ENCODE data around the gene OMP. TPM values are rescaled to one million over a fixed set of nuclear protein-coding genes. Genes with fewer than 3 reads are reported as not detected.

OMP gene
- total and polyA plus RNA-seq, 2 donors (not counting 1 experiment from before 2014, with no cell fraction given) = not detected

DNA sequence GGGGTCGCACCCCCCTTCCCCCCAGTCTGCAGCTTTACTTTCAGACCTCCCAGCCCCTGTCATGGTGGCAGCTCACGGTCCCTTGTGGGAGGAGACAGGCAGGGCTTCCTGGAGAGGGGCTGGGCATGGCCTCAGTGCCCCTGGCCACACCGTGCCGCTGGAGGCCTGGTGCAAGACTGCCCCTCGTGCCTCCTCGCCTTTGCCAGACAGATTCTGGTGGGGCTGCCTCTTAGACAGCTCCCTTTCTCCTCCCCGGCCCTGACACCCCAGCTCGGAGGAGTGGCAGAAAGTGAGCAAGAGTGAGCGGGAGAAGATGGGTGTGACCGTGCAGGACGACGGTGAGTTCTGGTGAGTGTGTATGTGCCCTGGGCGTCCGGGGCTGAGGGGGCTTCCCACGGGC is 13.3 kb downstream of the OMP start:
- DNase-seq = no peak
- no peaks in the 10 kb centered on the region for H3K4me1 Mint-ChIP-seq
- no peak overlapping the region for H3K4me2 ChIP-seq (replicated peaks; ENCODE audit: low read depth, low read length, poor library complexity, severe bottlenecking)
- intact Hi-C loops (cut with micrococcal nuclease) = no loop called here
- H3K9me3 Mint-ChIP-seq (ENCODE audit: insufficient read depth) = no peaks in the 10 kb centered on the region
- POLR2A ChIA-PET = no interaction called here
- H3K4me3 Mint-ChIP-seq = no peak overlapping the region
- ATAC-seq (ENCODE audit: low read depth) = no peak
- no peaks in the 10 kb centered on the region for H3K79me2 ChIP-seq (ENCODE audit: control insufficient read depth, insufficient read depth, low read length)
- 96% methylated on average over 13 of the region's 15 CpGs for WGBS (ENCODE audit: insufficient coverage)
- H3K36me3 ChIP-seq (replicated peaks in 1 of 2; ENCODE audit: control extremely low read depth in 1 of 2, control insufficient read depth in 1 of 2, extremely low read depth in 1 of 2, insufficient read depth in 2 of 2, low read length in 1 of 2) = no peaks in the 10 kb centered on the region
- H3K4me1 ChIP-seq (ENCODE audit: control insufficient read depth in 2 of 2, insufficient read depth in 2 of 2, low read length in 2 of 2) = no peaks in the 10 kb centered on the region
- no peak overlapping the region for H3K27ac ChIP-seq (ENCODE audit: low read length in 2 of 2)
- no peak overlapping the region for H3K27ac Mint-ChIP-seq
- no peak overlapping the region for H3K9ac ChIP-seq (ENCODE audit: low read length)
- H3K9me3 ChIP-seq (ENCODE audit: control extremely low read depth in 1 of 3, control insufficient read depth in 2 of 3, insufficient read depth in 1 of 3, low read length in 2 of 3) = no peaks in the 10 kb centered on the region
- no peaks in the 10 kb centered on the region for H4K20me1 ChIP-seq (ENCODE audit: control insufficient read depth, insufficient read depth, low read length, poor library complexity, severe bottlenecking)
- CTCF ChIA-PET = interaction anchor here (1.7 kb wide), 1 partner anchor 11 kb away, joined by 6 read pairs; no protein-coding TSS in a partner anchor
- no peak overlapping the region for H3K4me3 ChIP-seq (ENCODE audit: control extremely low read depth in 1 of 5, extremely low read depth in 1 of 5, insufficient read depth in 1 of 5, low read depth in 2 of 5, low read length in 4 of 5)
- no peaks in the 10 kb centered on the region for H3K27me3 Mint-ChIP-seq
- TF ChIP-seq, protein P1, sequence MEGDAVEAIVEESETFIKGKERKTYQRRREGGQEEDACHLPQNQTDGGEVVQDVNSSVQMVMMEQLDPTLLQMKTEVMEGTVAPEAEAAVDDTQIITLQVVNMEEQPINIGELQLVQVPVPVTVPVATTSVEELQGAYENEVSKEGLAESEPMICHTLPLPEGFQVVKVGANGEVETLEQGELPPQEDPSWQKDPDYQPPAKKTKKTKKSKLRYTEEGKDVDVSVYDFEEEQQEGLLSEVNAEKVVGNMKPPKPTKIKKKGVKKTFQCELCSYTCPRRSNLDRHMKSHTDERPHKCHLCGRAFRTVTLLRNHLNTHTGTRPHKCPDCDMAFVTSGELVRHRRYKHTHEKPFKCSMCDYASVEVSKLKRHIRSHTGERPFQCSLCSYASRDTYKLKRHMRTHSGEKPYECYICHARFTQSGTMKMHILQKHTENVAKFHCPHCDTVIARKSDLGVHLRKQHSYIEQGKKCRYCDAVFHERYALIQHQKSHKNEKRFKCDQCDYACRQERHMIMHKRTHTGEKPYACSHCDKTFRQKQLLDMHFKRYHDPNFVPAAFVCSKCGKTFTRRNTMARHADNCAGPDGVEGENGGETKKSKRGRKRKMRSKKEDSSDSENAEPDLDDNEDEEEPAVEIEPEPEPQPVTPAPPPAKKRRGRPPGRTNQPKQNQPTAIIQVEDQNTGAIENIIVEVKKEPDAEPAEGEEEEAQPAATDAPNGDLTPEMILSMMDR (IDR thresholded peaks at IDR 0.05) = no peak
- TF ChIP-seq EZH2 (IDR thresholded peaks at IDR 0.05; ENCODE audit: borderline replicate concordance, insufficient read depth, low read depth, low read length, poor library complexity, severe bottlenecking) = no peak
- no peak overlapping the region for H2AFZ ChIP-seq (ENCODE audit: insufficient read depth, low read depth, low read length, poor library complexity, severe bottlenecking)
- no peaks in the 10 kb centered on the region for H3K27me3 ChIP-seq (replicated peaks in 1 of 4; ENCODE audit: control extremely low read depth in 1 of 4, control insufficient read depth in 3 of 4, insufficient read depth in 4 of 4, low read length in 3 of 4)

DNA sequence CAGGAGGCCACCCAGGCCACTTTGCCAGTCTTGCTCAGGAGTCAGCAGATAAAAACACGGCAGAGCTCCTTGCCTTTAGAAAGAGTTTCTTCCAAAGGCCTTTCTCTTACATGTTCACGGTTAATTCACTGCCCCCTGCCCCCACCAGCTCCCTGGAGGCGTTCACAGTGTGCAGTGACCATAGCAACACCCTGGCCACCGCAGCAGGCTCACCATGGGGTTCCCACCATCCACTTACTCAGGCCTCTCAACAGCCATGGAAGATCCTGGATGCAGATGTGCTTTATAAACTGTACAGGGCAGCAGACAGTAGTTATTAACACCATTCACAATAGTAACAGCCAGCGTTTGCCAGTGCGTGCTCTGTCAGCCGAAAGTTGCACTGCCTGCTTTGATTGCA is 14.9 kb downstream of the OMP start:
- intact Hi-C loops (cut with micrococcal nuclease) = no loop called here
- H3K4me3 ChIP-seq (ENCODE audit: control extremely low read depth in 1 of 5, extremely low read depth in 1 of 5, insufficient read depth in 1 of 5, low read depth in 2 of 5, low read length in 4 of 5) = no peak overlapping the region

More for the DNA sequence above, 14.9 kb downstream of the OMP start:
- no peaks in the 10 kb centered on the region for H3K27me3 ChIP-seq (replicated peaks in 1 of 4; ENCODE audit: control extremely low read depth in 1 of 4, control insufficient read depth in 3 of 4, insufficient read depth in 4 of 4, low read length in 3 of 4)
- no peaks in the 10 kb centered on the region for H3K9me3 ChIP-seq (ENCODE audit: control extremely low read depth in 1 of 3, control insufficient read depth in 2 of 3, insufficient read depth in 1 of 3, low read length in 2 of 3)
- H3K9ac ChIP-seq (ENCODE audit: low read length) = no peak overlapping the region
- no peak for TF ChIP-seq EZH2 (IDR thresholded peaks at IDR 0.05; ENCODE audit: borderline replicate concordance, insufficient read depth, low read depth, low read length, poor library complexity, severe bottlenecking)
- TF ChIP-seq, protein P1 (IDR thresholded peaks at IDR 0.05) = no peak
- no peak overlapping the region for H2AFZ ChIP-seq (ENCODE audit: insufficient read depth, low read depth, low read length, poor library complexity, severe bottlenecking)
- ChIA-PET CTCF (interaction anchor here (1.4 kb wide), 1 partner anchor 9 kb away, joined by 5 read pairs; no protein-coding TSS in a partner anchor), POLR2A (no interaction called here)
- DNase-seq (no peak), ATAC-seq (ENCODE audit: low read depth) (no peak)
- no peak overlapping the region for H3K4me2 ChIP-seq (replicated peaks; ENCODE audit: low read depth, low read length, poor library complexity, severe bottlenecking)
- H3K79me2 ChIP-seq (ENCODE audit: control insufficient read depth, insufficient read depth, low read length) = no peaks in the 10 kb centered on the region
- H4K20me1 ChIP-seq (ENCODE audit: control insufficient read depth, insufficient read depth, low read length, poor library complexity, severe bottlenecking) = no peaks in the 10 kb centered on the region
- Mint-ChIP-seq H3K27me3 (no peaks in the 10 kb centered on the region), H3K9me3 (ENCODE audit: insufficient read depth) (no peaks in the 10 kb centered on the region), H3K27ac (no peak overlapping the region), H3K4me3 (no peak overlapping the region), H3K4me1 (no peaks in the 10 kb centered on the region)
- no peak overlapping the region for H3K27ac ChIP-seq (ENCODE audit: low read length in 2 of 2)
- no peaks in the 10 kb centered on the region for H3K36me3 ChIP-seq (replicated peaks in 1 of 2; ENCODE audit: control extremely low read depth in 1 of 2, control insufficient read depth in 1 of 2, extremely low read depth in 1 of 2, insufficient read depth in 2 of 2, low read length in 1 of 2)
- 95% methylated on average over 4 of the region's 7 CpGs for WGBS (ENCODE audit: insufficient coverage)
- H3K4me1 ChIP-seq (ENCODE audit: control insufficient read depth in 2 of 2, insufficient read depth in 2 of 2, low read length in 2 of 2) = no peaks in the 10 kb centered on the region
